DOHH2 (cell line): ENCODE measurements around the gene COL26A1.

Source experiments
- CTCF ChIP-seq: fragments of 200-600 bp; sonication (generic); IDR thresholded peaks from one replicate; pipeline ENCODE4 v1.5.1; 2014; ENCODE audit warnings: antibody characterized with exemption, mild to moderate bottlenecking, low read depth, low read length; ENCODE audit not compliant: poor library complexity, severe bottlenecking
- EZH2phosphoT487 ChIP-seq: fragments of 200-600 bp; sonication (generic); IDR thresholded peaks from 2 replicates; pipeline ENCODE4 v1.6.1; 2017; ENCODE audit warnings: borderline replicate concordance, mild to moderate bottlenecking, antibody characterized with exemption, low read length, moderate library complexity, mixed read lengths

DNA sequence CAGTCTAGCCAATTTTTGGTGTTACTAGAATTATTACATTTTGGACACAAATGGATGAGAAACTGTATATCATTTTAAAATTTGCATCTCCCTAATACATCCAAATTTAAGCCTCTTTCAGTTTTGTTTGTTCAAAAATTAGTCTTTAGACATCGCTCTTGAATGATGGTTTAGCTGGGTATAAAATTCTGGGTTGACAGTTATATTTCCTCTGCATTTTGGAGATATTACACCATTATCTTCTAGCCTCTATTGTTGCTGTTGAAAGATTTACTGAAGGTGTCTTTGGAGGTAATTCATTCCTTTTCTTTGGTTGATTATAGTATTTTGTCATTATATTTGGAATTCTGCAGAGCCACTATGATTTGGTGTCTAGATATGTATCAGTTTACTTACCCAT lies 116.5 kb downstream of the COL26A1 start:
- TF ChIP-seq CTCF: no peak
- TF ChIP-seq EZH2phosphoT487: no peak
